Right ventricle myocardium inferior (tissue), 1 donor: ENCODE measurements around the gene DHX15. TPM values are rescaled to one million over a fixed set of nuclear protein-coding genes. Genes with fewer than 3 reads are reported as not detected.
A peak's percentile ranks its signal among the peaks of the same experiment; 100 is the strongest.

ENCODE experiments used
- ATAC-seq: fragments of 200-7000 bp; cut with Tn5 transposase; one replicate; pipeline ENCODE4 v1.9.1; 2020; ENCODE audit warnings: mild to moderate bottlenecking, moderate library complexity
- DNase-seq: peaks from one replicate; pipeline ENCODE4 v3.0.0; 2021; ENCODE audit errors: missing footprints
- intact Hi-C: fragments of 100-400 bp; cut with DNase I; formaldehyde crosslinking; loops from one replicate; pipeline ENCODE4 v1.11.0; 2022
- long read RNA-seq: library from polyadenylated mRNA; unstranded; transcript quantifications from one replicate; pipeline ENCODE4 v2.0.0, GENCODE V29; 2021
- total RNA-seq: library from RNA; stranded (reverse); fragmentation: NEBNext Ultra II Directional; extraction: Animal tissue kit (Norgen Biotek cat#: 25700); gene quantifications from one replicate; pipeline ENCODE4 v1.2.1, GENCODE V29; 2021
- donor health status: DM: no; HTN: yes; CAD: no; lungs with severe emphysema.

Gene DHX15
- 53.9 TPM for total RNA-seq
- long read RNA-seq, transcript DHX15-201 (14 exons, 2,994 nt) = major isoform, 22 of 24 reads
- long read RNA-seq, partial matches to known transcripts = 0 of 24 reads
- long read RNA-seq, other reads (novel, unspliced or antisense) = 2 of 24 reads

DNA sequence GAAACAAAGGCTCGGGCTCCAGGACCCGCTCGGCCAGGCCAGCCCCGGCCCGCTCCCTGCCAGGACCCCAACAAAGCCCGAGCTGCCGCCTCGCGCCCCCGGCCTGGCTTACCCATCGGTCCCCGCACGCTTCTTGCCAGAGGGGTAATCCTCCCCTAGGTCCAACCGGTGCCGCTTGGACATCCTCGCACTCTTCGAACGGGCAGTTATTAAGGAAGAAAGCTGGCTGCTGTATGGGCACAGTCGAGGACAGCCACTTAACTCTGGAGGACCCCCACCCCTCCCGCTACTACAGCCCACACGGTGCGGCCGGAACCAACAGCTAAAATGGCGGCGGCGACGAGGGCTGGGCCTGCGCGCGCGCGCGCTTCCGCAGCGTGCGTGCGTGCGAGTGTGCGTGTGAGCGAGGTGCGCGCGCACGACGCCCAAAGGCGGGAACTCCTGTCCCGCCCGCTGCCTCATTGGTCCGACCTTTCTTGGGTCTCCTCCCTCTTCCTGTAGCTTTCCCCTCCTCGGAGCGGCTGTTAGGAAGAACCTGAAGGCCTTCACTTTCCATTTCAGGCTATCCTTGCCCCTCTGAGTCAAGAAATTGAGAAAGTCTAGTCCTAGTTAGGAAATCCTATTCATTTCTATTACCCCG is at the start of gene DHX15:
Gene DHX15, minus strand, starts transcription at position 344 of the 640 bp plus-strand sequence. Its CDS starts 161 bp downstream, at position 183.
- ATAC-seq (peak; percentile 98), DNase-seq (peak; percentile 99)
- intact Hi-C loops = loop anchor here (5.0 to 10.0 kb wide), 2 partner anchors 328 to 790 kb away; partner anchors contain the start of genes ANAPC4 and CCDC149

DNA sequence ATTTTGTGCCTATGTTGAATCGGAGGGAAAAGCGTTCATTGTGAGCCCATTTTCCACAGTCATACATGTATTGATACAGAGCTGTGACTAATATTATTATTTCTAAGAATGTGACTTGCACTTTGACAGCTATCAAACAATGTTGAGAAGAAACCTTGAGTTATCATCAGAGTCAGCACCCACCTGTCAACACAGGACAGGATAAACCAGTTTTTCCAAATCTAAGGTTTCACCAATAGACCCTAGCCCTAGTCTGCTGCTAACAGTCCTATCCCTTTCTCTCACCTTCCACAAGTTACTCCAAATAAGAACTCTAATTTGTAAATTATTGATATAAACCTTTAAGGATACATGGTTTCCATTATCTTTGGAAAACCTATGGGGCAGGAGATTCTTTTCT is 47.7 kb upstream of the DHX15 start:
- ATAC-seq (no peak), DNase-seq (no peak)
- intact Hi-C loops = no loop called here

- peak; percentile 68 for ATAC-seq
- no peak for DNase-seq
- intact Hi-C loops = no loop called here
Measured at GRCh38 chr4:24630937-24631336, 46.6 kb upstream of the DHX15 start.

- DNase-seq (no peak), ATAC-seq (no peak)
- intact Hi-C loops = no loop called here
Measured at GRCh38 chr4:24625091-24625490, 40.7 kb upstream of the DHX15 start.

GRCh38 chr4:24624381-24624780 is 40.0 kb upstream of the DHX15 start:
- ATAC-seq (no peak), DNase-seq (no peak)
- intact Hi-C loops = no loop called here

GRCh38 chr4:24622146-24622834 is 37.9 kb upstream of the DHX15 start:
- intact Hi-C loops = no loop called here
- ATAC-seq = no peak
- no peak for DNase-seq

- intact Hi-C loops = no loop called here
- DNase-seq (no peak), ATAC-seq (no peak)
Measured at GRCh38 chr4:24615977-24616376, 31.6 kb upstream of the DHX15 start.

GRCh38 chr4:24614881-24615280 is 30.5 kb upstream of the DHX15 start:
- ATAC-seq = no peak
- intact Hi-C loops = no loop called here

DNA sequence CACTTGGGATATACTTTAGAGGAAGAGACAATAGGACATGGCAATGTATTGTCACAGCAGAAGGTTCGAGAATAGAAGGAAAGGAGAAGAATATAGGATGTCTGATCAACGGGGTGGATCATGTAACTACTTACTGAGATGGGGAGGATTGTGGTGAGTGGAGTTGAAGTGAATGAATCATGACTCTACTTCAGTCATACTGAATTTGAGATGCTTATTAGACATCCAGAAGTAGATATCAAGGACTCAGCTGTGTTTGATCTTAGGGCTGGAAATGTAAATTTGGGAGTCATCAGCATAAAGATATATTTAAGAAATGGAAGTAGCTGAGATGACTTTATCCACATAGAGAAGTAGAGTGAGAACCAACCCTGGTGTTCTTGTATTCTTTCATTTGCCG is 29.1 kb upstream of the DHX15 start:
- ATAC-seq = no peak
- no peak for DNase-seq
- intact Hi-C loops = no loop called here

More at GRCh38 chr4:24614881-24615280, 30.5 kb upstream of the DHX15 start:
- no peak for DNase-seq

- peak; percentile 71 for ATAC-seq
- DNase-seq = no peak
- intact Hi-C loops = no loop called here
Measured at GRCh38 chr4:24611575-24611974, 27.2 kb upstream of the DHX15 start.

DNA sequence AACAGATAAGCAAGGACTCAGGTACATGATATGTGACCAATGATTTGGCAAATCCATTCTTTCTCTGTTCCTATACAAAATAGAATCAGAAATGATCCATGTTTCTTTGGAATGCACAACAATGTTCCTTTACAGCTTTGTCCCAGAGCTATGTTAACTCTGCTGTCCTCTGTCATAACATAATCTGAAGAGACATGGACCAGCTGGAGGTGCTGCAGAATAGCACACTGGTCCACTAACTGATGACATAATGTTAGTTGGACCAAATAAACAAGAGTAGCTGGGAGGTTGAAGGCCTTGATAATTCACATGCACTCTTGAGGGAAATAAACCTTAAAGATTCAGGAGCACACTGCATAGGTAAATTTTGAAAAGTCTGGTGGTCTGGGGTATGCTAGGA is 23.0 kb upstream of the DHX15 start:
- ATAC-seq (peak; percentile 81), DNase-seq (no peak)
- intact Hi-C loops = no loop called here

GRCh38 chr4:24605216-24605615 is 20.9 kb upstream of the DHX15 start:
- DNase-seq (no peak), ATAC-seq (no peak)

GRCh38 chr4:24604558-24605214 is 20.3 kb upstream of the DHX15 start:
- no peak for DNase-seq

More at GRCh38 chr4:24605216-24605615, 20.9 kb upstream of the DHX15 start:
- intact Hi-C loops = no loop called here

DNA sequence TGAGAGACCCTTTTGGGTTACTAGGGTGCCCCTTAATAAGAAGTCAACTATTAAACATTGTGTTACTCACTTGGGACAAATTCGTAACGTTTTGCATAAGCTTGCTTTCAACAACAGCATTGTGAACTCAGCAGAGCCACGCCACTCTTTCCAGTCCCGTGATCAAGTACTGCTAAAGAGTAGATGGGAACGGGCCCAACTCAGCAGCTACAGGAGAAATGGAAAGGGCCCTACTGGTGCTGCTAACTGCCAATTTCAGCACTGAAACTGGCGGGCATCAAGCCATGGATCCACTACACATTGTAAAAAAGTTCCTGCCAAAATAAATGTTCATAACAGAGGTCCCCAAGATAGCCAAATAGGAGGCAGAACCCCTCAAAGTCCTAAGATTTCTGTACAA is 19.0 kb upstream of the DHX15 start:
- DNase-seq (peak; percentile 75), ATAC-seq (peak; percentile 83)
- intact Hi-C loops = no loop called here

More at GRCh38 chr4:24604558-24605214, 20.3 kb upstream of the DHX15 start:
- intact Hi-C loops = no loop called here
- ATAC-seq = no peak

- no peak for DNase-seq
- ATAC-seq = no peak
- intact Hi-C loops = no loop called here
Measured at GRCh38 chr4:24601121-24601520, 16.8 kb upstream of the DHX15 start.

- intact Hi-C loops = no loop called here
- ATAC-seq (no peak), DNase-seq (no peak)
Measured at GRCh38 chr4:24599275-24599674, 14.9 kb upstream of the DHX15 start.

GRCh38 chr4:24598025-24598424 is 13.7 kb upstream of the DHX15 start:
- intact Hi-C loops = no loop called here
- DNase-seq = no peak
- ATAC-seq = no peak

- intact Hi-C loops = no loop called here
- no peak for ATAC-seq
Measured at GRCh38 chr4:24595659-24596058, 11.3 kb upstream of the DHX15 start.

DNA sequence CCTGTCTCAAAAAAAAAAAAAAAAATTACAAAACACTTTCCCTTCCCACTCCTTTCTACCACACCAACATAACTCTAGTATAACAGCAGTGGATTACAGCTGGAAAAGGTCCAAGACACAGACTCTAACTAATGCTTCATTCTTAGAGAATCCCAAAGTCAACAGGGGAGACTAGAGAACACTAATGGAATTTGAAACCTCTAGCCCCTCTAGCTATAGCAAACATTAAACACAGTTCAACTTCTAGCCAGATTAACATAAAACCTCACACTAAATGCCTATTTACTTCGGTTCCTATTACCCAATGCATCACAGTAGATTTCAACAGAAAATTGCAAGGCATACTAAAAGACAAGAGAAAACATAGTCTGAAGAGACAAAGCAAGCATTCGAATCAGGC is 10.5 kb upstream of the DHX15 start:
- no peak for ATAC-seq

More at GRCh38 chr4:24595659-24596058, 11.3 kb upstream of the DHX15 start:
- no peak for DNase-seq

More for the DNA sequence above, 10.5 kb upstream of the DHX15 start:
- intact Hi-C loops = no loop called here
- no peak for DNase-seq
